Activated naive CD4-positive, alpha-beta T cell (primary cell): Measurements from ENCODE around the gene RIC8A.
A peak's percentile ranks its signal among the peaks of the same experiment; 100 is the strongest.
"Not testable (repeated sequence)": the region's sequence is repeated elsewhere in the genome, so short reads cannot be mapped to it uniquely, and the experiment has no call there.

Experiments used
- DNase-seq, 4 experiments: peaks; one replicate each; lab custom pipeline; 2025; lab: John Stamatoyannopoulos, UW

The RIC8A gene

GRCh38 chr11:220641-221215 is 13.2 kb downstream of the RIC8A start:
- not testable (repeated sequence) for DNase-seq

DNA sequence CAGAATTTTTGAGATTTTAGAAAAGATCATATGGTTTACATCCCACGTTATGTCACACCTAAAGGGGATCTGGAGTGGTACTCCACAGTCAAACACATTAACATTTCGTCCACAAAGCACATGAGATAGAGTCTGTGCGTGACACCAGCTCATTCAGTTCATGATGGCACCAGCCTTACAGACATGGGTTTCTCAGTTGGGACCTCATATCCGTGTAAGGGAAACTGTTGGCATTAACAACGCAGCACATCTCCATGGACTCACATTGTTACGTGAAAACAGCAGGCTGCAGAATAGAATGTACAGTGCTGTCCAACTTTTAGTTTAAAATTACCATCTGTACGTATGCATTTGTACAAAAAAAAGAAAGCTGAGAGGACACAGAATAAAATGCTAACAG is 14.0 kb downstream of the RIC8A start:
- no peak for DNase-seq

DNA sequence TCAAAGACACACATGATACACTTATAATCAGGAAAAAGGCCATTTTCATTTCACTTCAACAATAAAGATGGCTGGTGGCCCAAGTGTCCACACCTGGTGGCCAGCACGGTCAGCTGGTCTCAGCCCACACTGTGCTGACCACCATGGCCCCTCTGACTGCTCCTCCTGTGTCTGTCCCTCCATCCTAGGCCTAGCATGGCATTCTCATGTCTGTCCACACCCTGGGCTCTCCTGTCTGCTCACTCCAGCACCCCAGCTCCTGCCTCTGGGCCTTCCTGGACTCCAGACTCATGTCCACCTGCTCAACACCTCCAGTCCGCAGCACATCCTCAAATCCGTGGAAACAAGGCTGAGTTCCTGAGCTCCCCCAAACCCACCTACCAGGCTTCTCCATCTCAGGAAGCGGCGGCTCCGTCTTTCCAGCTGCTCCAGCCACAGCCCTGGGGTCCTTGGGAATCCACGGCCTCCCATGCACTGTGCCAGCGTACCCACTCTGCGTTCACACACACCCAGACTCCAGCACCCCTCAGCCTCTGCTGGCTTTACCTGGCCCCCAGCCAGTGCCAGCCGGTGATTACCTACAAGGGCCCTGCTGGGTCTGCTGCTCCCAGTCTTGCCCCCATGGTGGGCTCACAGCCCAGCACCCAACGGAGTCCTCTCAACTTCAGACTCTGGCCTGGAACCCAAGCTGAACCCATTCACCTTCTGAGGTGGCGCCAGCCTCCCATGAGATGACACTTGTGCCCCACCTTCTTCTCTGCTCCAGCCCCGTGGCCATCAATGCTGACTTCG is 14.7 kb downstream of the RIC8A start:
- DNase-seq: no peak

GRCh38 chr11:223026-223789 is 15.7 kb downstream of the RIC8A start:
- DNase-seq: no peak

DNA sequence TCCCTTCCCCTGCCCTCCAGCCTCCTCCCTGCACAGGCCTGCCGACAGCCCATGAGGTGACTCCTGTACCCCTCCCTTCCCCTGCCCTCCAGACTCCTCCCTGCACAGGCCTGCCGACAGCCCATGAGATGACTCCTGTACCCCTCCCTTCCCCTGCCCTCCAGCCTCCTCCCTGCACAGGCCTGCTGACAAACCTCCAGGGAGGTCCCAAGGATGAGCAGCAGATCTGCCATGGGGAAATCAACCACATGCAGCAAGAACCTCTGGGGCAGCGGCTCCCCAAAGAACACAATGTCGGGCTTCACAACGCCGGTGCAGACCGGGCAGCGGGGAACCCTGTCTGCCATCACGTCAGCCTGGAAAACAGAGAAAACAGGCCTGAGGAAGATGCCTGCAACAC is 16.4 kb downstream of the RIC8A start:
- DNase-seq: no peak

- DNase-seq: no peak
Observed at GRCh38 chr11:224424-224823, 16.9 kb downstream of the RIC8A start.

- no peak for DNase-seq
Observed at GRCh38 chr11:225734-226453, 18.4 kb downstream of the RIC8A start.

DNA sequence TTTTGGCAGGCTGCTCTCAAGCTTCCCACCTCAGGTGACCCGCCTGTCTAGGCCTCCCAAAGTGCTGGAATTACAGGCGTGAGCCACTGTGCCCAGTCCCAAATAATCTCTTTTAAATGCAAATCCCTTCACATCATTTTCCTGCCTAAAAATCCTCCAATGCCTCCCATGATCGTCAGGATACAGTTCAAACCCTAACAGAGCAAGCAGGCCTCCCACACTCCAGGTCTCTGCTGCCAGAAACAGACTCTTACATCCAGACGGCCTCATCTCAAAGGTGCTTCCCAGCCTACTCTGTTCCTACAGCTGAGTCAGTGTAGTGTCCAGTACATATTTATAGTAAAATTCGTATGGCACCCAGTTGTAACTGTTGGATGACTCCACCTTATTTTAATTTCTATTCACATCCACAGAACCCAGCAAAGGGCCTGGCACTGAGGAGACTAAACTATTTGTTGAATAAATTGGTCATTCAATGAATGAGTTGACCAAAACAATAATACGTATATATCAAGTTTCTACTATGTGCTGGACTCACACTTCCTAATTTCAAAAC is 20.4 kb downstream of the RIC8A start:
- DNase-seq: no peak

- DNase-seq: no peak
Observed at GRCh38 chr11:230431-230830, 22.9 kb downstream of the RIC8A start.

GRCh38 chr11:232783-233565 is 25.5 kb downstream of the RIC8A start:
- no peak for DNase-seq

GRCh38 chr11:235180-235579 is 27.7 kb downstream of the RIC8A start:
- DNase-seq: no peak

DNA sequence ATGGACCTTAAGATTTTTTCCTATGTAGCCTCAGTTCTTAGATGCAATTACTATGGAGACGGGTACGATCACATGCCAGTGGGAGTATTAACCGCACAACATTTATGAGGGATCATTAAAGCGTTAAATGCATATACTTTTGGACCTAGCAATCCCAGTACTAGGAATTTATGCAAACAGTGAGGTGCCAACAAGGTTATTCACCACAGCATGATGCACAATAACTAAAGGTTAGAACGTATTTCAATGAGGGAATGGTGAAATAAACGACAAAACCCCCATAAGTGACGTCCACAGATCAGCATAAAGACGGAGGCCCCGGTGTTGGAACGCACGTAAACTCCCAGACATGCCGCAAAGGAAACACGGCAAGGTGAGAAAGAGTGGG is 28.1 kb downstream of the RIC8A start:
- DNase-seq: no peak

DNA sequence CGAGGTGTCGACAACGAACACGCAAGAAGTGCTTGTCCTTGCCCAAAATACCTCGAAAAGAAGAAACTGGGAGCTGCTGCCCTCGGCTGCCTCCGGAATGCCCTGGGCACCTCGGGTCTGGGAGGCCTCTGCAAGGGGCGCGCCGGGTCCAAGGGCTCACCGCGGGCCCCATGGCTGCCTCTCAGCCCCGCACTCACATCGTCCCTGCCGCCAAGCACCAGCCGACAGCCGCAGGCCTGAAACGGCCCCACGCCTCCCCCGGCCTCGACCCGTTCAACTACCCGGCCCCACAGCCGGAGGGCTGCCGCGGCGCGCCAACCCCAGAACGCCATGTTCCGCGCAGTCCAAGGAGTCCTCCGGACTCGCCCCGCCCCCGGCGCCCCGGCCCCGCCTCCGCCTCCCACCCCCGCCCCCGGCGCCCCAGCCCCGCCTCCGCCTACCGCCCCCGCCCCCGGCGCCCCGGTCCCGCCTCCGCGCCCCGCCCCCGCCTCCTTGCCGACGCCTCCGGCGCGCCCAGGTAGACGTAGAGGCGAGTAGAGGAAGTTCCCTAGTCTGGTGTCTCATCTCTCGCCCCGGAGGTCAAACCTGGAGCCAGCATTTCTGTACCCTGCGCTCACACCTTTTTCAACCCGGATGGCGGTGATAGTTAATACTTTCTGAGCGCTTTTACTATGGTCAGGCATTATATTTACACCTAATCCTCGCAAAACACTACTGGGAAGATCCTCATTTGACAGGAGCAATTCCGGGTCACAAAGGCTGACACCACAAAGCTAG is 28.7 kb downstream of the RIC8A start, which contains the start of gene SIRT3:
Gene SIRT3, minus strand, starts transcription at position 346 of the 777 bp plus-strand sequence. Its CDS starts 14 bp downstream, at position 332.
- peak; percentile 41 to 83 (median 71) for DNase-seq

DNA sequence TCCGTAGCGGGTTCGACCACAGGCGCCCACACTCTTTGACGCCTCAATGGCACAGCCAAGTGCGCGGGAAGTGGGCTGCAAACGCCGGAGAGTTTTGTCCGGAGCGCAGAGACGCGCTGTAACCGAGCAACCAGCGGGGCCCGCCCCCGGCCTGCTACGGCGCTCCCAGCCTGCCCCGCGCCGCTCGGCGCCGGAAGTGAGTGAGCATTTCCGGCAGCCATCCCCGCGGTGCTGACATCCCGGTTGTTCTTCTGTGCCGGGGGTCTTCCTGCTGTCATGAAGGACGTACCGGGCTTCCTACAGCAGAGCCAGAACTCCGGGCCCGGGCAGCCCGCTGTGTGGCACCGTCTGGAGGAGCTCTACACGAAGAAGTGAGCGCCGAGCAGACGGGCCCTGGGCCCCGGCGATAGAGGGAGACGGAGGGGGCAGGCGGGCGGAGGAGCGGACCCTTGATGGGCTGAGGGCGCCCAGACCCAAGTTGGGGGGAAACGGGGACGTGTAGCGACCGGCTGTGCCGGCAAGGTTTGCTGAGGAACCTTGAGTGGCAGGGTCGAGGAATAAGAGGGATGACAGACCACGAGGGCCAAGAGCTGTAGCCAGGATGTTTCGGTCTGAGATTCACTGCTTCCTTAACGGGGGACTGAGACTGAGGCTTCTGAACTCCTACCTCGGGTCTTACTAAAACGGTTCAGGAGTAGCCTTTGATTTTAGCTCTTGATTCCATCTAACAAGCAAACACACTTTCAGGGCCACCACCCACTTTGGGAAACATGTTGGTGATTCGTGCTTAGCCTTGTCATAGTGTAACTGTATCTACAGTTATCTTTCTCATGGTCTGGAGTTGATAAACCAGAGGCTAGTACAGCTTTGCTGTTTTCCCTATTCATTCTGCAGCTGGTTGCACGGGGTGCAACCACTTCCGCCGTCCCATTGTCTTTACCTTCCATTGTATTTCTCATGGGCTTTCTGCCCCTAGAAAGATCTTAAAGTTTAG is 29.6 kb downstream of the RIC8A start, which contains the start of gene PSMD13:
Gene PSMD13, plus strand, starts transcription at position 203 of the 994 bp plus-strand sequence. Its CDS starts 74 bp downstream, at position 277.
- DNase-seq: peak; percentile 75 to 88 (median 76)

DNA sequence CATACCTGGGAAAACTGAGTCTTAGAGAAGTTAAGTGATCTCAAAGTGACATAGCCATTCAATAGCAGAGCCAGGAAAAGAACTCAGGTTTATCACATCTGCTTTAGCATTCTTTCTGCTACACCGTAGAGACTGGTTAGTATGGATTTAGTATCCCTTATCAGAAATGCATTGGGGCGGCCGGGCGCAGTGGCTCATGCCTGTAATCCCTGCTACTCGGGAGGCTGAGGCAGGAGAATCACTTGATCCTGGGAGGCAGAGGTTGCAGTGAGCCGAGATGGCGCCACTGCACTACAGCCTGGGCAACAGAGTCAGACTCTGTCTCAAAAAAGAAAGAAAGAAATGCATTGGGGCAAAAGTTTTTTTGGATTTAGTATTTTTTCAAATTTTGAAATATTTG is 30.8 kb downstream of the RIC8A start:
- DNase-seq: not testable (repeated sequence)

DNA sequence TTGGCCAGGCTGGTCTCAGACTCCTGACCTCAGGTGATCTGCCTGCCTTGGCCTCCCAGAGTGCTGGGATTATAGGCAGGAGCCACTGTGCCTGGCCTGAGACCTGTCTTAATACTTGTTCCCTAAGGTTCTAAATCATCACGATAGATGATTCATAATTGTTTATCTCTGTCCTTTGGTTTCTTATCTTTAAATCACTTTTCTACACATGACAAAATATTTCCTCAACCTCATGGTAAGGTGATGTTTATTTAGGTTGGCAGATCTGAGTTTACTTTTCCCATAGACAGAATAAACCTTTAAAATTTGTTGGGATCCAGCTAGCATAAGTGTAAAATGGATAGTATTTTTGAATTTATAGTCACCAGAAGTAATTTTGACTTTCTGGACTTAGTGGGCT is 32.8 kb downstream of the RIC8A start:
- DNase-seq: no peak

DNA sequence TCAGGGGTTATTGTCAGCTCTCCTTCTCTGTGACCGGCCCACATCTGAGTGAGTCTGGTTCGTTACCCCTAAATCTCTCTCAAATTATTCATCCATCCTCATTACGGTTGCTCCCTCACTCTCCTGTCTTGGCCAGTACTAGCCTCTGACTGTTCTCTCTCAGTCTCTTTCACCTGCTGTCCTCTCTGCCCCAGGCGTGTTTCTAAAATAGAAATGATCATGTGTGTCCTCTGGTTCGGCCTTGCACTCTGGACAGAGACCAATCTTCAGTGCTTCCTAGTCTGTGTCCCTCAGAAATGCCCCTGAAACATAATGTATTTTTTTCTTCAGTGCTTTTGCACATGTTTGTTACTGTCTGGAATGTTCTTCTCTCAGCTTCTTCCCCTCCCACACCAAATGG is 34.1 kb downstream of the RIC8A start:
- no peak for DNase-seq

DNA sequence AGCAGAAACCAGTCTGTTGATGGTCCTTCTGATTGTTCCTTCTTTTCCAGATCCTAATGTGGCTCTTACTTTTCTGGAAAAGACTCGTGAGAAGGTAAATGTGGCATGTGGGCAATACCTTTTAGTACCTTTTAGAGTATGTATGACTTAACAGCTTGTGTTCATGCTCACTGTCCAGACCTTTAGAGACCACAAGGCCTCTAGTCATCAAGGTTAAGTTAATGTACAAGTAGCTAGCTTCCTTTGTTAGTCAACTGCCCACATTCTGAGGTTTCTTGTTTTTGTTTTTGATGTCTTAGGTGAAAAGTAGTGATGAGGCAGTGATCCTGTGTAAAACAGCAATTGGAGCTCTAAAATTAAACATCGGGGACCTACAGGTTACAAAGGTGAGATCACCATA is 36.9 kb downstream of the RIC8A start:
- DNase-seq: no peak

- DNase-seq: no peak
Observed at GRCh38 chr11:249062-249461, 41.6 kb downstream of the RIC8A start.
